ENCODE measurements around the gene PLA2G2D.

The PLA2G2D gene

GRCh38 chr1:20089328-20090077 lies 29.8 kb downstream of the PLA2G2D start:
- no peak for DNase-seq (ENCODE audit: low spot score)
- FAIRE-seq: no peak

- DNase-seq (ENCODE audit: low spot score) (no peak), FAIRE-seq (no peak)
Observed at GRCh38 chr1:20087668-20088067, 31.7 kb downstream of the PLA2G2D start.

DNA sequence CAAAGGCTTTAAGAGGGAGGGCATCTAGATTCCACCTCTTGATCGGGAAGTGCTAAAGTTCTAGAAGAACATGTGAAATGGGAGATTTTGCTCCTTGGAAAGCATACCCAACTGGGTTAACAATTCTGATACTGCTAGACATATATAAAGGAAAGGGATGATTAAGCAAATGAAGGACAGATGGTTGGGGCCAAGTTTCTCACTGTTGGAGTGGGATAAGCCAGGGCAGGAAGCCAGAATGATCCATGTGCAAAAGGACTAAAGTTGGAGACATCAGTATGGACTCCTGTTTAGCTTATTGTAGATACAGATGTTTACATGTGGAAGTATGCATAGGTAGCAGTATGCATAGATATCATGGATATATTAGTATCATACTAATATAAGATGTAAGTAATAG lies 32.5 kb downstream of the PLA2G2D start:
- no peak for DNase-seq (ENCODE audit: low spot score)
- FAIRE-seq: no peak

DNA sequence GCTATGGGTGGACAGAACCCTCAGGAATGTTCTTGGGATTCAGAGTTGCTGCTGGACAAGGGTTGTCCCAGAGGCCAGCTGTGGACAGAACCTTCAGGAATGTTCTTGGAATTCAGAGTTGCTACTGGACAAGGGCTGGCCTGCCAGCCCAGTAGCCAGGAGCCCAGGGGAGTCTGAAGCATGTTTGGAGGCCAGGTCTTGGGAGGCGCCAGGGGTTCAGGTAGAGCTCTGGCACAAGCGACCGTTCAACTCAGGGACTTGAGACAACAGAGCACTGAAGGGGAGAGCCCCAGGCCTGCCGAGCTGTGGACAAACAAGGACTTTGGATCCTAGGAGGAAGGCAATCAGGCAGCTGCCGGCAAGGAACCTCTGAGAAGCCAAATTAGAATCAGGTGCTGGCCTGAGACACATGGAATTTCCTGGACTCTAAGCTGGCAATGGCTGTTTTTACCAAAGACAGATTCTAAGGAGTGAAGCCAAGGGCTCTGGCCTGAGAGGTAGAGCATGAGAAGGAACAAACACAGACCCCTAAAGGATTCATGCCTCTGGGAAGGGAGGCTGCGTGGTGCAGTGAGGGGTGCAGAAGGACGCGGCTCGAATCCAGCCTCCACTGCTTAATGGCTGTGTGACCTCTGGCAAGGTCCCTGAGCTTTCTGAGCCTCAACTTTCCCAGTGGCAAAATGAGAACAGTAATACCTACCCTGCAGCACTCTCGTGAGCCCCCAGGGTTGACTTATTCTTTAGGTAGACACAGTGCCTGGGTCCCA lies 36.0 kb downstream of the PLA2G2D start:
- FAIRE-seq (no peak), DNase-seq (ENCODE audit: low spot score) (no peak)

DNA sequence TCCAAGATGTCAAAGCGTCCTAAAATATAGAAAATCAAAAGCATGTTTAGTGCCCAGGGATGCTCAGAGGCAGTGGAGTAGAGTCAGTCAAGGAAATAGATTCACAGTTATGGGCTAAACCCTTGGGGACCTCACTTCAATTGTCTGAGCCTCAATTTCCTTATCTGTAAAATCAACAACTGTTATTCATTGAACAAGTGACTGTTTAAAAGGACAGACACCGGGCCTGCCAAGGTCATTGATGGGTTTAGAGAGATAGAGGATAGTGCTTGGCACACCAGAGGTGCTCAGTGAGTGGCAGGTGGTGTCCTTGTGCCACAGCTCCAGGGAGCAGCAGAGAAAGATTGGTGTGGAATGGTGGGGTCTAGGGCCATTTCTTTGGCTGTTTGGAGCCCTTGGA lies 36.6 kb downstream of the PLA2G2D start:
- DNase-seq (ENCODE audit: low spot score): no peak
- no peak for FAIRE-seq

GRCh38 chr1:20081353-20081810 lies 38.0 kb downstream of the PLA2G2D start:
- no peak for FAIRE-seq

DNA sequence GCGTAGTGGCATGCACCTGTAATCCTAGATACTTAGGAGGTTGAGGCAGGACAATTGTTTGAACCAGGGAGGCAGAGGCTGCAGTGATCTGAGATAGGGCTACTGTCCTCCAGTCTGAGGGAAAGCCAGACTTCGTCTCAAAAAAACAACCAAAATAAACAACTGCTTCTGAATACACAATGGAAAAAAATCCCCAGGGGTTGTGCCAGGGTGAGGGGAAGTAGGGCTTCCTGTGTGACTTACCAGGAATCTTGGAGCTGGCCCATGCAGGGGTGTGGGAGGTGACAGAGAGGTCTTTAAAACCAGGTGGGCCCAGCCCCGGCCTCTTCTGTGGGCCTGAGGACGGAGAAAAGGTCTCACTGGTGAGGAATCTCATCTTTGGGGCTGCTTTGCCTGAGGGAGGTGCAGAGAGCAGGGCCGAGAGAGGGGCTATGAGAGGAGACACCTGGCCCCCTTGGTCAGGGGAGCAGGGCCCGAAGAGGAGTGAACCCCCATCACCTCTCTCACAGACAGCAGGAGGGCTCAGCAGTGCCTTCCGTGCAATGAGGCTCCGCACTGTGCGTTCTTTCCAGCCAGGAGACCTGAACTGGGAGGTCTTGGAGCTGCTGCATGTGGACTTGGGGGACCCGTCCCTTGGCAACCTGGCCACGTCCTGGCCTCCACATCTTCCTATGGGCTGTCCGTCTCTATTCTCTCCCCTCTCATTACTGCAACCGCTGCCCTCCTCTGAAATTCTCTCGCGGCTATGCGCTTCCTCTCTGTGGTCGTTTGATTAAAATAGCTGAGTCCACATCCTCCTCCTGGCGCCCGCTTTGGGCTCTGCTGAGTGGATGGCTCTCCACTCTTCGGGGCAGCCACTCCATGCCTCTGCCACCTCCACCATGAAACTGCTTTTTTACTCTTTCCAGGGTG lies 38.6 kb downstream of the PLA2G2D start:
- DNase-seq (ENCODE audit: low spot score): no peak
- FAIRE-seq: no peak

More at GRCh38 chr1:20081353-20081810, 38.0 kb downstream of the PLA2G2D start:
- DNase-seq (ENCODE audit: low spot score): no peak

DNA sequence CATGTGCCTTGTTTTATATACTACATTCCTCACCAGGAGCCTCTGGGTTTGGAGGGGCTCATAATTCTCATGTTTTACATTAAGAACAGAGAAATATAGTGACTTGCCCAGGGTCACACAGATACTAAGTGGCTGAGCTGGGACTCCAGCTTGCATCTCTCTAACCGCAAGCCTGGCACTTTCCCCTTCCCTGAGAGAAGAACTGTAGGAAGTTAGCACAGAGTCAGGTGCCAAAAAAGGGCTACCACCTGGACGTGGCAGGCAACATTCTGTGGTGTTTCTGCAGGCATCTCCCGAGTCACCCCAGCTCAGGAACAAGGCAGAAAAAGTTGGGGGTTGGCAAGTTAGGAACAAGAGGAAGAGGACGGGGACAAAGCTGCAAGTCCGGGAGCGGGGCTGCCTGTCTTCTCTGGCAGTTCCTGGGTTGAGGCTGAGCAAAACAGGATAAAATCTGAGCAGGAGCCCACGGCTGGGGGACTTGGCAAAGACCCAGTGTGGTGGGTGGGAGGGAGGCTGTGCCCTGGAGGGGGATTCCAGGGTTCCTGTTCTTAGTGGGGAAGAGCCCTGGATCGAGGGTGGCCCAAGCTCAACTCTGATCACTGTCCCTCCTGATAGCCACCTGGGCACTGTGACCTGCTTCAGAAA lies 39.6 kb downstream of the PLA2G2D start:
- FAIRE-seq: no peak
- no peak for DNase-seq (ENCODE audit: low spot score)

GRCh38 chr1:20078711-20079110 lies 40.6 kb downstream of the PLA2G2D start:
- DNase-seq (ENCODE audit: low spot score) (no peak), FAIRE-seq (no peak)

DNA sequence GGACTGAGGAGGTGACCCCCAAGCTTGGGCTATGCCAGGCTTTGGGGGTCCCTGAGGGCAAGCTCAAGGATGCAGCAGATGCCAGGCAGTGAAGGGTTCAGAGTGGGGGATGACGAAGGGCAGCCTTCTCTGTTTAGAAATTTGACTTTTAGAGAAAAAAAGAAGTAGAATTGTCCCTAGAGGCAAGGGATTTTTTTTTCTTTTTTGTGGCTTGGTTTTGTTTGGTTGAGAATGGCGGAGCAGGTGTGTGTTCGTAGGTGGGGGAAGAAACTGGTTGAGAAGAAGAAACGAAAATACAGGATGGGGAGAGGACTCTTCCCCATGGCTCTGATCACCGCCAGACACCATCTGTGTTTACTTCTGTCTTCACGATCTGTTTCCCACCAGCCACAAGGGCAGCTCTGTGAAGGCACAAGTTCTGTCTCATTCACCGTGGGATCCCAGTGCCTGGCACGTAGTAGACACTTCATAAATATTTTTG lies 41.1 kb downstream of the PLA2G2D start:
- no peak for DNase-seq (ENCODE audit: low spot score)
- no peak for FAIRE-seq

- FAIRE-seq: no peak
- DNase-seq (ENCODE audit: low spot score): no peak
Observed at GRCh38 chr1:20076710-20077461, 42.5 kb downstream of the PLA2G2D start.

- FAIRE-seq (no peak), DNase-seq (ENCODE audit: low spot score) (no peak)
Observed at GRCh38 chr1:20076223-20076622, 43.1 kb downstream of the PLA2G2D start.

DNA sequence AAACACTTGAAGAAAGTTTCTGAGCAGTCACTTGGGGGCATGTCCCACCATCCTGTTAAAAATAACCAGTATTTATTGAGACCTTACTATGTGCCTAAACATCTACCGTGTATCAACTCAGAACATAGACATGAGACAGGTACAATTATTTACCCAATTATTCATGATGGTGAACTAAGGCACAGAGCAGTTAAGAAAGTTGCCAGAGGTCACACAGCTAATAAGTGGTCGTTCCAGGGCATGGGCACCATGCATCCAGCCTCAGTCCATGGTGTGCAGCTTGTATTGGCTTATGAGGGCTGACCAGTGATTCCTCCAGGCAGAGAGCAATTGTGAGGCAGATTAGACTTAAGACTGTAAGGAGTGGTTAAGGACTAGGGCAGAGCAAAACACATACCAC lies 44.0 kb downstream of the PLA2G2D start:
- DNase-seq (ENCODE audit: low spot score) (no peak), FAIRE-seq (no peak)

DNA sequence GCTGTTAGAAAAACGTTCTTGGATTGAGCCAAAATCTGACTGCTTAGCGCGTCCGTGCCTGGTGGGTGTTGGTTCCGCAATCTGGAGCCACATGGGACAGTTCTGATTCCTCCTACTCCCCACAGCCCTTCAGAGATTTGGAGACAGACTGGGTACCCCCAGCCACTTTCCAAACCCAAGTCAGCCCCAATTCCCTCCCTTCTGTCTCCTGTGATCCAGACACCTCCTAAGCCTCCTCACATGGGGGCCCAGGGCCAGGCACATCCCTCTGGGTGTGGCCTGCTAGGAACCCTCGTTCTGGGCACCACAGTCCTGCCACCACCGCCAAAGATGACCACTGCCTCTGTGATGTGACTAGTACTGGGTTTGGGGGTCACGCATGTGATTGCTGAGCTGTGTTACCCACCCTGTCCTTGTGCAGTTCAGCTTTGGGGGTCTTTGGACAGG lies 44.6 kb downstream of the PLA2G2D start:
- DNase-seq (ENCODE audit: low spot score) (no peak), FAIRE-seq (no peak)

- DNase-seq (ENCODE audit: low spot score) (no peak), FAIRE-seq (no peak)
Observed at GRCh38 chr1:20074055-20074724, 45.1 kb downstream of the PLA2G2D start.

- no peak for DNase-seq (ENCODE audit: low spot score)
- FAIRE-seq: no peak
Observed at GRCh38 chr1:20073256-20073655, 46.1 kb downstream of the PLA2G2D start.

GRCh38 chr1:20072771-20073170 lies 46.6 kb downstream of the PLA2G2D start:
- no peak for FAIRE-seq
- DNase-seq (ENCODE audit: low spot score): no peak

DNA sequence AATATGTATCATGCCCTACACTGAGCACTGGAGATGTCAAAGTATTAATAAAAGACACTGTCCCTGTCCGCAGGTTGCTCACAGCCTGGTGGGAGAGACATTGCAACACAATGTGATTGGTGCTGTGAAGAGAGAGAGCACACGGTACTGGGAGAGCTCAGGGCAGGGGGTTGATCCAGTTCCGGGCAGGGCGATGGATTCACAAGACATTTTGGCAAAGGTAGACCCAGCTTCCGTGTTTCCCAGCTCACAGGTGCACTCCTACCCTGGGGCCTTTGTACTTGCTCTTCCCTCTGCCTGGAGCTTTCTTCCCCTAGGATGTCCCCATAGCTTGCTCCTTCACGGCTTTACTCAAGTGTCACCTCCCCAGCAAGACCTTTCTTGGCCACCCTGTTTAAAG lies 47.9 kb downstream of the PLA2G2D start:
- DNase-seq (ENCODE audit: low spot score) (no peak), FAIRE-seq (no peak)

DNA sequence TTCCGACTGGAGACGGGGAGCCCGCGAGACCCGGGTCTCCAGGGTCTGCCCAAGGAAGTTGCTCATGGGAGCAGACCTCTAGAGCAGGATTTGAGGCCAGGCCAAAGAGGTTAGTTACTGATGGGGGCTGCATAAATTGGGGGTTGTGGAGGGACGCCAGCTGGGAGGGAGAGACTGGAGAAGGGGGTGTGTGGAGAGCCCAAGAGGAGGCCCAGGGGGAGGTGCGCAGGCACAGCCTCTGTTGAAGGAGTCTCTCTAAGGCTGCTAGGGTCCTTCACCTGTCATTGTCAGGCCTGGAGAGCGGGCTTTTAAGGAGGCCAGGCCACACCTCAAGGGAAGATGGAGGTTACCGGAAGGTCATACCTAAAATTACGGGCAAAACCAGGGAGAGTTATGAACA lies 49.0 kb downstream of the PLA2G2D start:
- DNase-seq (ENCODE audit: low spot score) (no peak), FAIRE-seq (no peak)

DNA sequence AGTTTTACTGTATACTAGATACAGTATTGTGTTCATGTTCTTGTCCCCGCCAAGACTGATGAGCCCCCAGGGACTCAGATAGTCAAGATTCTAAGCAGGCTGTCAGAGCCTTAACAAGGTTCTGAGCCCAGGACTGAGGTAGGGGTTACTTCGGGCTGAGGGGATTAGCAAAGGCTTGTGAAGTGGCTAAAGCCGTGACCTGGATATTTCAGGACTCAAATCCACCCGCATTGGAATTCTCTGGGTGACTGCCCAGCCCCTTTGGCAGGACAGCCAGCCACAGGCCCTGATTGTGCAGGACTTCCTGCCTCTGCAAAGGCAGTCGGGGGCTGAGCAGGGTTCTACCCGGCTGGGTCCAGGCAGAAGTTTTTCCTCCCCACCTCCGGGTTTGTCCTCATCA lies 49.5 kb downstream of the PLA2G2D start, which contains the start of gene PLA2G5:
Gene PLA2G5 (plus strand): TSS at position 321 of the 400 bp plus-strand sequence. CDS start 14,637 bp downstream, outside the sequence.
- DNase-seq (ENCODE audit: low spot score): no peak
- no peak for FAIRE-seq

Data from urothelium cell line (cell line).